ENCODE measurements around the gene TOX2. TPM values are rescaled to one million over a fixed set of nuclear protein-coding genes. Genes with fewer than 3 reads are reported as not detected.

Gene TOX2
- total RNA-seq, 2 donors from 2014 or later: 2.4 to 3.4 TPM

- Mint-ChIP-seq H3K36me3 (ENCODE audit: low read depth) (no peaks in the 10 kb centered on the region), H3K9me3 (no peaks in the 10 kb centered on the region), H3K4me3 (no peak overlapping the region), H3K27ac (no peak overlapping the region), H3K4me1 (peaks cover 11% of the 10 kb centered on the region), H3K27me3 (ENCODE audit: insufficient read depth) (peaks cover 2% of the 10 kb centered on the region)
- Histone ChIP-seq H3K9ac (ENCODE audit: extremely low read depth, low read length, poor library complexity, severe bottlenecking) (no peak overlapping the region), H3K27ac (ENCODE audit: low read depth, low read length) (no peak overlapping the region), H3K4me3 (ENCODE audit: low read length) (no peak overlapping the region), H3K9me3 (ENCODE audit: control insufficient read depth, low read length) (no peaks in the 10 kb centered on the region), H3K4me1 (ENCODE audit: control insufficient read depth, insufficient read depth, low read length) (peaks cover 6% of the 10 kb centered on the region), H3K27me3 (ENCODE audit: control insufficient read depth, insufficient read depth, low read length, poor library complexity, severe bottlenecking) (no peaks in the 10 kb centered on the region), H3K36me3 (ENCODE audit: control insufficient read depth, insufficient read depth, low read length) (no peaks in the 10 kb centered on the region)
- WGBS, 2 experiments (ENCODE audit: insufficient coverage in 1 of 2, insufficient read length in 1 of 2): 90 to 92% methylated on average over 9 of the region's 9 CpGs
- DNase-seq: no peak
- TF ChIP-seq CTCF (conservative IDR thresholded peaks at IDR 0.05): no peak
Measured at GRCh38 chr20:44015733-44016103, 101.1 kb downstream of the TOX2 start.

- Mint-ChIP-seq H3K27ac (no peak overlapping the region), H3K9me3 (no peaks in the 10 kb centered on the region), H3K4me1 (peaks cover 15% of the 10 kb centered on the region), H3K27me3 (ENCODE audit: insufficient read depth) (peaks cover 2% of the 10 kb centered on the region), H3K4me3 (no peak overlapping the region), H3K36me3 (ENCODE audit: low read depth) (no peaks in the 10 kb centered on the region)
- Histone ChIP-seq H3K9ac (ENCODE audit: extremely low read depth, low read length, poor library complexity, severe bottlenecking) (no peak overlapping the region), H3K36me3 (ENCODE audit: control insufficient read depth, insufficient read depth, low read length) (no peaks in the 10 kb centered on the region), H3K27me3 (ENCODE audit: control insufficient read depth, insufficient read depth, low read length, poor library complexity, severe bottlenecking) (no peaks in the 10 kb centered on the region), H3K27ac (ENCODE audit: low read depth, low read length) (no peak overlapping the region), H3K4me1 (ENCODE audit: control insufficient read depth, insufficient read depth, low read length) (peaks cover 6% of the 10 kb centered on the region), H3K9me3 (ENCODE audit: control insufficient read depth, low read length) (no peaks in the 10 kb centered on the region), H3K4me3 (ENCODE audit: low read length) (no peak overlapping the region)
- DNase-seq: no peak
- WGBS, 2 experiments (ENCODE audit: insufficient coverage in 1 of 2, insufficient read length in 1 of 2): 87 to 89% methylated on average over 5 to 6 of the region's 6 CpGs
- no peak for TF ChIP-seq CTCF (conservative IDR thresholded peaks at IDR 0.05)
Measured at GRCh38 chr20:44016525-44016924, 101.9 kb downstream of the TOX2 start.

GRCh38 chr20:44017211-44017610 is 102.6 kb downstream of the TOX2 start:
- Histone ChIP-seq H3K27ac (ENCODE audit: low read depth, low read length) (no peak overlapping the region), H3K36me3 (ENCODE audit: control insufficient read depth, insufficient read depth, low read length) (no peaks in the 10 kb centered on the region), H3K9me3 (ENCODE audit: control insufficient read depth, low read length) (no peaks in the 10 kb centered on the region), H3K27me3 (ENCODE audit: control insufficient read depth, insufficient read depth, low read length, poor library complexity, severe bottlenecking) (no peaks in the 10 kb centered on the region), H3K9ac (ENCODE audit: extremely low read depth, low read length, poor library complexity, severe bottlenecking) (no peak overlapping the region), H3K4me1 (ENCODE audit: control insufficient read depth, insufficient read depth, low read length) (peaks cover 6% of the 10 kb centered on the region), H3K4me3 (ENCODE audit: low read length) (no peak overlapping the region)
- DNase-seq: no peak
- no peaks in the 10 kb centered on the region for H3K36me3 Mint-ChIP-seq (ENCODE audit: low read depth)
- no peak overlapping the region for H3K27ac Mint-ChIP-seq
- H3K27me3 Mint-ChIP-seq (ENCODE audit: insufficient read depth): peaks cover 2% of the 10 kb centered on the region
- H3K9me3 Mint-ChIP-seq: no peaks in the 10 kb centered on the region
- H3K4me1 Mint-ChIP-seq: peaks cover 15% of the 10 kb centered on the region
- H3K4me3 Mint-ChIP-seq: no peak overlapping the region
- TF ChIP-seq CTCF (conservative IDR thresholded peaks at IDR 0.05): no peak
- 91 to 92% methylated on average over 9 to 11 of the region's 11 CpGs for WGBS, 2 experiments (ENCODE audit: insufficient coverage in 1 of 2, insufficient read length in 1 of 2)
